ENCODE results near the gene GINM1. TPM values are rescaled to one million over a fixed set of nuclear protein-coding genes. Genes with fewer than 3 reads are reported as not detected.

The GINM1 gene
- total RNA-seq, 2 donors from 2014 or later = 25.7 to 33.7 TPM

DNA sequence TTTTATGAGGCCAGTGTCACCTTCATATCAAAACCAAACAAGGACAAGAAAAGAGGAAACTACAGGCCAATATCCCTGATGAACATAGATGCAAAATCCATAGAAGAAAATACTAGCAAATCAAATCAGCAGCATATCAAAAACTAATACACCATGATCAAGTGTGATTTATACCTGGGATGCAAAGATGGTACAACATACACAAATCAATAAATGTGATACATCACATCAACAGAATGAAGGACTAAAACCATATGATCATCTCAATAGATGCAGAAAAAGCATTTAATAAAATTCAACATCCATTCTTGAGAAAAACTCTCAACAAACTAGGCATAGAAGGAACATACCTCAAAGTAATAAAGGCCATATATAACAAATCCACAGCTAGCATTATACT lies 8.1 kb upstream of the GINM1 start:
- no peaks in the 10 kb centered on the region for H3K9me3 ChIP-seq
- intact Hi-C loops (cut with DNase I) = no loop called here
- DNase-seq = no peak
- H3K27me3 ChIP-seq = no peaks in the 10 kb centered on the region
- no peak overlapping the region for H3K4me3 ChIP-seq
- no peaks in the 10 kb centered on the region for H3K36me3 ChIP-seq (replicated peaks in 1 of 2; ENCODE audit: insufficient read depth in 1 of 2, low read depth in 2 of 2)
- no peaks in the 10 kb centered on the region for H3K4me1 ChIP-seq
- ATAC-seq = no peak
- TF ChIP-seq, protein P1, sequence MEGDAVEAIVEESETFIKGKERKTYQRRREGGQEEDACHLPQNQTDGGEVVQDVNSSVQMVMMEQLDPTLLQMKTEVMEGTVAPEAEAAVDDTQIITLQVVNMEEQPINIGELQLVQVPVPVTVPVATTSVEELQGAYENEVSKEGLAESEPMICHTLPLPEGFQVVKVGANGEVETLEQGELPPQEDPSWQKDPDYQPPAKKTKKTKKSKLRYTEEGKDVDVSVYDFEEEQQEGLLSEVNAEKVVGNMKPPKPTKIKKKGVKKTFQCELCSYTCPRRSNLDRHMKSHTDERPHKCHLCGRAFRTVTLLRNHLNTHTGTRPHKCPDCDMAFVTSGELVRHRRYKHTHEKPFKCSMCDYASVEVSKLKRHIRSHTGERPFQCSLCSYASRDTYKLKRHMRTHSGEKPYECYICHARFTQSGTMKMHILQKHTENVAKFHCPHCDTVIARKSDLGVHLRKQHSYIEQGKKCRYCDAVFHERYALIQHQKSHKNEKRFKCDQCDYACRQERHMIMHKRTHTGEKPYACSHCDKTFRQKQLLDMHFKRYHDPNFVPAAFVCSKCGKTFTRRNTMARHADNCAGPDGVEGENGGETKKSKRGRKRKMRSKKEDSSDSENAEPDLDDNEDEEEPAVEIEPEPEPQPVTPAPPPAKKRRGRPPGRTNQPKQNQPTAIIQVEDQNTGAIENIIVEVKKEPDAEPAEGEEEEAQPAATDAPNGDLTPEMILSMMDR (IDR thresholded peaks at IDR 0.05) = no peak
- no peak overlapping the region for H3K27ac ChIP-seq

DNA sequence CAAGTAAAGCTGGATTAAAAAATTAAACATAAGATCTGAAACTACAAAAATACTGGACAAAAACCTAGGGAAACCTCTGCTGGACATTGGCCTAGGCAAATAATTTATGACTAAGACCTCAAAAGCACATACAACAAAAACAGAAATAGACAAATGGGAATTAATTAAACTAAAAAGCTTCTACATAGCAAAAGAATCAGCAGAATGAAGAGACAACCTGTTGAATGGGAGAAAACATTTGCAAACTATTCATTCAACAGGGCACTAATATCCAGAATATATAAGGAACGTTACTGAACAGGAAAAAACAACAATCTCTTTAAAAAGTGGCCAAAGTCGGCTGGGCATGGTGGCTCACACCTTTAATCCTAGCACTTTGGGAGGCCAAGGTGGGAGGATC lies 6.8 kb upstream of the GINM1 start:
- WGBS, 2 donors = 62 to 65% methylated on average over 2 of the region's 2 CpGs
- intact Hi-C loops (cut with DNase I) = no loop called here
- Histone ChIP-seq H3K4me1 (no peaks in the 10 kb centered on the region), H3K4me3 (no peak overlapping the region), H3K9me3 (no peaks in the 10 kb centered on the region), H3K36me3 (replicated peaks in 1 of 2; ENCODE audit: insufficient read depth in 1 of 2, low read depth in 2 of 2) (no peaks in the 10 kb centered on the region), H3K27ac (no peak overlapping the region), H3K27me3 (no peaks in the 10 kb centered on the region)
- ATAC-seq (no peak), DNase-seq (no peak)
- TF ChIP-seq, protein P1 (IDR thresholded peaks at IDR 0.05) = no peak
- no peak for TF ChIP-seq POLR2A (IDR thresholded peaks at IDR 0.05)

DNA sequence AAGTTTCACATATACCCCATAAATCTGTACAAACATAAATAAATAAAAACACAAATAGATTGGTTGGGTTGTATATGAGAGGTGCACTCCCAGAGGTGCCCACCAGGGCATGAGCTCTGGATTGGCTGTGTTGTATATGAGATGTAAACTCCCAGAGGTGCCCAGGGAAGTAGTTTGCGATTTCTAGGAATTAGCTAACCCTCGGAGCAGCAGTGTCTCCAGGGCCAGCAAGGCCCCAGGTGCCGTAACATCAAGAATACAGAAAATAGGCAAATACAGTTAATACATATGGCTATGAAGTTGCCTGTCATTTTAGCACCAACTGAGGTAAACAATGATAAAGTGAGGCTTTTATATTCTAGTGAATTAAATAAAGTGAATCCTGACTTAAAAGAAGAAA lies 5.4 kb upstream of the GINM1 start:
- intact Hi-C loops (cut with DNase I) = no loop called here
- no peak for ATAC-seq
- peak in 1 of 4 donors; percentile 29 for DNase-seq
- no peaks in the 10 kb centered on the region for H3K36me3 ChIP-seq (replicated peaks in 1 of 2; ENCODE audit: insufficient read depth in 1 of 2, low read depth in 2 of 2)
- H3K4me1 ChIP-seq = peaks cover 5% of the 10 kb centered on the region
- no peak for TF ChIP-seq POLR2A (IDR thresholded peaks at IDR 0.05)
- TF ChIP-seq, protein P1 (IDR thresholded peaks at IDR 0.05) = peak in 3 of 7 experiments; percentile 18 to 29 (median 22)
- no peaks in the 10 kb centered on the region for H3K27me3 ChIP-seq
- no peak overlapping the region for H3K27ac ChIP-seq
- H3K9me3 ChIP-seq = no peaks in the 10 kb centered on the region
- H3K4me3 ChIP-seq = no peak overlapping the region
- 54 to 56% methylated on average over 3 of the region's 3 CpGs for WGBS, 2 donors

- H3K36me3 ChIP-seq (replicated peaks in 1 of 2; ENCODE audit: insufficient read depth in 1 of 2, low read depth in 2 of 2) = no peaks in the 10 kb centered on the region
- WGBS, 2 donors = 76 to 78% methylated on average over 5 of the region's 5 CpGs
- ATAC-seq = no peak
- no peaks in the 10 kb centered on the region for H3K27me3 ChIP-seq
- DNase-seq = no peak
- no peak overlapping the region for H3K4me3 ChIP-seq
- peak overlapping the region in 1 of 4 donors; percentile 19 for H3K27ac ChIP-seq
- intact Hi-C loops (cut with DNase I) = no loop called here
- TF ChIP-seq POLR2A (IDR thresholded peaks at IDR 0.05) = no peak
- no peaks in the 10 kb centered on the region for H3K9me3 ChIP-seq
- peaks cover 12% of the 10 kb centered on the region for H3K4me1 ChIP-seq
Observed at GRCh38 chr6:149563203-149563927, 2.8 kb upstream of the GINM1 start.

DNA sequence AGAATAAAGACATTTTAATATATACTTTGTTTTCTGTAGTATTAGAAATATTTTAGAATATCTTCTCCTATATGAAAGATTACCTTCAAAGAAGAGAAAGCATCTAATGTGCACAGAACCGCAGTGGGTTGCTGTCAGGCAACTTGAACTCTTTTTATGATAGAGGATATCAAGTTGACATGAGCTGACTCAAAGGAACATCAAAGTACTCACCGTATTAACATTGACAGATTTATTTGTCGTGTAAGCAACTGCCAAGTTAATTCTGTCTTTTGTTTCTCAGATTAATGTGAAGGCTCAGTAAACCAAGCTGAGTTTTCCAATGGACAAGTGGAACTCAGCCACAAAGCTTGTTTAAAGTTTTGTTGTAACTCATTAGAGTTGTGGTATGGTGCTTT lies 2.2 kb upstream of the GINM1 start:
- H3K27ac ChIP-seq = no peak overlapping the region
- TF ChIP-seq, protein P1 (IDR thresholded peaks at IDR 0.05) = no peak
- no peak for TF ChIP-seq POLR2A (IDR thresholded peaks at IDR 0.05)
- intact Hi-C loops (cut with DNase I) = no loop called here

More for the DNA sequence above, 2.2 kb upstream of the GINM1 start:
- Histone ChIP-seq H3K27me3 (no peaks in the 10 kb centered on the region), H3K4me1 (peaks cover 12% of the 10 kb centered on the region), H3K4me3 (no peak overlapping the region), H3K9me3 (no peaks in the 10 kb centered on the region), H3K36me3 (replicated peaks in 1 of 2; ENCODE audit: insufficient read depth in 1 of 2, low read depth in 2 of 2) (no peaks in the 10 kb centered on the region)
- ATAC-seq = no peak
- DNase-seq = no peak
- 37 to 56% methylated on average over 3 of the region's 3 CpGs for WGBS, 2 donors
